PC-9 (cell line): ENCODE data around the gene HIPK4.

Experiments
- CTCF ChIP-seq: fragments of 200-600 bp; sonication (generic); conservative IDR thresholded peaks from 2 replicates; pipeline ENCODE4 v1.6.1; 2017; ENCODE audit warnings: mixed run types, antibody characterized with exemption, mild to moderate bottlenecking, moderate library complexity
- EZH2 ChIP-seq: fragments of 200-600 bp; sonication (generic); IDR thresholded peaks from 2 replicates; pipeline ENCODE4 v1.8.0; 2017; ENCODE audit warnings: antibody characterized with exemption, low read depth

- TF ChIP-seq EZH2 (no peak), CTCF (no peak)
These were observed 58.9 kb downstream of the HIPK4 start for GRCh38 chr19:40331052-40331451.
